ENCODE data around the gene IL4R. TPM values are rescaled to one million over a fixed set of nuclear protein-coding genes. Genes with fewer than 3 reads are reported as not detected.

Gene IL4R
- total and polyA plus RNA-seq, 2 of the 8 experiments (the other 6 are each of a cell fraction or from before 2014, with no cell fraction given) = 29.1 to 29.4 TPM

GRCh38 chr16:27270349-27270748 is 43.4 kb upstream of the IL4R start:
- Histone ChIP-seq H3K23ac (ENCODE audit: insufficient read length) (no peak overlapping the region), H3K9ac (replicated peaks in 1 of 4; ENCODE audit: extremely low read depth in 1 of 4, low read depth in 3 of 4, low read length in 3 of 4) (no peak overlapping the region), H2BK15ac (ENCODE audit: low read length) (no peak overlapping the region), H3K4me3 (ENCODE audit: extremely low read depth in 1 of 4, insufficient read depth in 2 of 4, low read depth in 3 of 4, low read length in 4 of 4) (no peak overlapping the region), H3K56ac (replicated peaks; ENCODE audit: insufficient read length, low read depth, low read length) (no peak overlapping the region), H3K79me2 (ENCODE audit: control insufficient read depth in 1 of 2, insufficient read depth in 2 of 2, low read length in 2 of 2) (no peaks in the 10 kb centered on the region), H3K27me3 (replicated peaks in 1 of 4; ENCODE audit: control insufficient read depth in 3 of 4, extremely low read depth in 1 of 4, insufficient read depth in 3 of 4, low read length in 3 of 4) (no peaks in the 10 kb centered on the region), H3K4me2 (ENCODE audit: insufficient read depth in 1 of 2, low read depth in 2 of 2, low read length in 2 of 2) (no peak overlapping the region; a peak in 1 of 4 replicates), H3K27ac (ENCODE audit: low read depth, low read length) (no peak overlapping the region), H3K4me1 (replicated peaks in 1 of 4; ENCODE audit: control insufficient read depth in 3 of 4, insufficient read depth in 4 of 4, low read length in 3 of 4) (peaks cover 0 to 9% (median 0%) of the 10 kb centered on the region in 4 experiments; a peak in 2 of 7 replicates), H2BK20ac (ENCODE audit: low read length) (no peak overlapping the region), H4K5ac (ENCODE audit: insufficient read length, low read depth, low read length) (no peak overlapping the region), H2BK5ac (ENCODE audit: low read depth, low read length) (no peak overlapping the region), H3K9me3 (ENCODE audit: insufficient read depth in 2 of 2, low read depth in 1 of 2, low read length in 1 of 2) (no peaks in the 10 kb centered on the region), H4K20me1 (replicated peaks in 1 of 2; ENCODE audit: control insufficient read depth in 1 of 2, insufficient read depth in 2 of 2, low read length in 2 of 2) (no peaks in the 10 kb centered on the region), H2AFZ (ENCODE audit: low read length) (no peak overlapping the region), H3K4ac (replicated peaks; ENCODE audit: insufficient read length, low read depth, low read length) (no peak overlapping the region), H3K23me2 (ENCODE audit: low read depth, low read length) (peaks cover 6% of the 10 kb centered on the region; the same call in 1 of the 2 replicates), H3K18ac (ENCODE audit: extremely low read depth, low read length) (no peak overlapping the region), H3K79me1 (ENCODE audit: low read depth, low read length) (no peaks in the 10 kb centered on the region), H2BK12ac (ENCODE audit: low read depth, low read length) (no peak overlapping the region), H2BK120ac (replicated peaks; ENCODE audit: low read depth, low read length) (no peak overlapping the region), H2AK5ac (ENCODE audit: low read depth, low read length) (no peak overlapping the region), H4K91ac (replicated peaks; ENCODE audit: insufficient read length, low read length) (no peak overlapping the region), H3K36me3 (ENCODE audit: control insufficient read depth in 2 of 4, insufficient read depth in 4 of 4, low read length in 3 of 4) (no peaks in the 10 kb centered on the region; a peak in 1 of 8 replicates), H3K14ac (ENCODE audit: insufficient read length) (no peak overlapping the region), H4K8ac (ENCODE audit: extremely low read depth, insufficient read depth, low read length) (no peak overlapping the region)
- no peak for DNase-seq (ENCODE audit: low read depth in 1 of 2, low spot score in 2 of 2)
- CTCF ChIA-PET (ENCODE audit: partially characterized antibody) = interaction anchor here (0.8 to 2.3 kb wide), 2 partner anchors 35 to 39 kb away, joined by 3 to 9 read pairs; no protein-coding TSS in a partner anchor
- 89% methylated on average over 4 of the region's 4 CpGs; no CpG with 5 or more reads in 1 of the 2 experiments for WGBS, 2 experiments (ENCODE audit: extremely low coverage in 1 of 2, insufficient coverage in 1 of 2, insufficient read length in 1 of 2, insufficient replicate concordance in 2 of 2, low coverage in 1 of 2, low lambda C conversion rate in 2 of 2, missing lambda C conversion rate in 1 of 2)
- POLR2A ChIA-PET (ENCODE audit: partially characterized antibody) = no interaction called here
- no peak for FAIRE-seq
- TF ChIP-seq EP300 (IDR thresholded peaks at IDR 0.05; ENCODE audit: borderline replicate concordance in 1 of 2, low read depth in 2 of 2, low read length in 2 of 2) (no peak), YY1 (IDR thresholded peaks at IDR 0.05; ENCODE audit: low read depth, low read length) (no peak), CHD2 (IDR thresholded peaks at IDR 0.05; ENCODE audit: low read length) (no peak), POLR2A (IDR thresholded peaks at IDR 0.05; ENCODE audit: control extremely low read depth in 1 of 2, low read depth in 2 of 2, low read length in 2 of 2) (no peak), SIN3A (conservative IDR thresholded peaks at IDR 0.05 in 1 of 2, IDR thresholded peaks at IDR 0.05 in 1 of 2; ENCODE audit: low read depth in 1 of 2, low read length in 2 of 2) (no peak), SIRT6 (IDR thresholded peaks at IDR 0.05; ENCODE audit: low read length) (no peak), SAP30 (IDR thresholded peaks at IDR 0.05; ENCODE audit: insufficient read depth, insufficient replicate concordance, low read length) (no peak), POLR2AphosphoS5 (IDR thresholded peaks at IDR 0.05; ENCODE audit: low read depth, low read length) (no peak), RNF2 (IDR thresholded peaks at IDR 0.05; ENCODE audit: borderline replicate concordance, low read depth, low read length, missing control alignments, poor library complexity, severe bottlenecking) (no peak), NANOG (IDR thresholded peaks at IDR 0.05; ENCODE audit: insufficient read depth, low read depth, low read length, poor library complexity, severe bottlenecking) (no peak), GTF2F1 (IDR thresholded peaks at IDR 0.05; ENCODE audit: borderline replicate concordance, low read depth, low read length) (no peak), RXRA (IDR thresholded peaks at IDR 0.05; ENCODE audit: insufficient read depth, low read depth, low read length) (no peak), TAF1 (IDR thresholded peaks at IDR 0.05; ENCODE audit: low read depth, low read length) (no peak), SIX5 (IDR thresholded peaks at IDR 0.05; ENCODE audit: low read depth, low read length) (no peak)

All from H1 (cell line).